CD4-positive, alpha-beta T cell treated with Interleukin-4 for 1 hour (primary cell): ENCODE data around the gene CEP152.

Experiments used
- DNase-seq, 2 donors: peaks; one replicate each; pipeline ENCODE4 v3.0.0-alpha.2; 2020 to 2022

The CEP152 gene

GRCh38 chr15:48761393-48762158 is 49.3 kb downstream of the CEP152 start:
- no peak for DNase-seq

- no peak for DNase-seq
Observed at GRCh38 chr15:48759921-48760320, 50.9 kb downstream of the CEP152 start.

- DNase-seq: no peak
Observed at GRCh38 chr15:48757661-48758060, 53.2 kb downstream of the CEP152 start.

GRCh38 chr15:48754011-48754410 is 56.9 kb downstream of the CEP152 start:
- DNase-seq: no peak

GRCh38 chr15:48751595-48751994 is 59.3 kb downstream of the CEP152 start:
- no peak for DNase-seq

- no peak for DNase-seq
Observed at GRCh38 chr15:48748535-48748934, 62.3 kb downstream of the CEP152 start.

GRCh38 chr15:48733615-48734014 is 77.3 kb downstream of the CEP152 start:
- no peak for DNase-seq

- no peak for DNase-seq
Observed at GRCh38 chr15:48730506-48730905, 80.4 kb downstream of the CEP152 start.

GRCh38 chr15:48723969-48724368 is 86.9 kb downstream of the CEP152 start:
- DNase-seq: no peak

- no peak for DNase-seq
Observed at GRCh38 chr15:48722764-48723661, 87.9 kb downstream of the CEP152 start.

GRCh38 chr15:48721061-48721810 is 89.6 kb downstream of the CEP152 start:
- no peak for DNase-seq

GRCh38 chr15:48720646-48721045 is 90.2 kb downstream of the CEP152 start:
- no peak for DNase-seq

GRCh38 chr15:48719668-48720067 is 91.2 kb downstream of the CEP152 start:
- no peak for DNase-seq

GRCh38 chr15:48718646-48719045 is 92.2 kb downstream of the CEP152 start:
- DNase-seq: no peak

GRCh38 chr15:48717458-48717857 is 93.4 kb downstream of the CEP152 start:
- DNase-seq: no peak

GRCh38 chr15:48712546-48712945 is 98.3 kb downstream of the CEP152 start:
- DNase-seq: no peak

- DNase-seq: no peak
Observed at GRCh38 chr15:48710952-48711495, 99.8 kb downstream of the CEP152 start.

GRCh38 chr15:48708641-48709040 is 102.2 kb downstream of the CEP152 start:
- no peak for DNase-seq

- DNase-seq: no peak
Observed at GRCh38 chr15:48705381-48705780, 105.5 kb downstream of the CEP152 start.

GRCh38 chr15:48703544-48703943 is 107.3 kb downstream of the CEP152 start:
- no peak for DNase-seq

GRCh38 chr15:48702569-48703236 is 108.2 kb downstream of the CEP152 start:
- DNase-seq: no peak

GRCh38 chr15:48696627-48697312 is 114.1 kb downstream of the CEP152 start:
- DNase-seq: no peak
